B cell (primary cell): ENCODE results near the gene ITGB8. TPM values are rescaled to one million over a fixed set of nuclear protein-coding genes. Genes with fewer than 3 reads are reported as not detected.

Experiments used
- ATAC-seq: fragments of 200-7000 bp; cut with Tn5 transposase; one replicate; pipeline ENCODE4 v1.10.0; 2021; ENCODE audit warnings: low read depth, mild to moderate bottlenecking, moderate number of reproducible peaks, moderate library complexity
- CTCF ChIA-PET: fragments of 350-600 bp; sonication (Branson Sonifier 250); formaldehyde crosslinking; loops from one replicate; lab custom pipeline; 2021; ENCODE audit warnings: antibody characterized with exemption, inconsistent platforms; lab: Charles Lee
- POLR2A ChIA-PET: fragments of 350-600 bp; sonication (Branson Sonifier 250); formaldehyde crosslinking; loops from one replicate; lab custom pipeline; 2021; ENCODE audit warnings: antibody characterized with exemption; lab: Charles Lee
- DNase-seq: peaks from one replicate; pipeline ENCODE4 v3.0.0; 2013
- H2AFZ ChIP-seq: 2 replicates; pipeline ENCODE4 v1.6.1; 2012; ENCODE audit warnings: mild to moderate bottlenecking, low read depth, low read length; ENCODE audit not compliant: insufficient read depth, poor library complexity, severe bottlenecking
- H3K27ac ChIP-seq, 2 donors: 1 replicate in 1 of 2; 2 replicates in 1 of 2; pipeline ENCODE4 v1.5.1; 2012 to 2013; ENCODE audit warnings: low read length in 2 of 2, mild to moderate bottlenecking in 2 of 2, moderate library complexity in 1 of 2
- H3K27me3 ChIP-seq, 4 experiments: fragments of 200-600 bp in 1 of 4; sonication (generic) in 1 of 4; replicated peaks in 1 of 4; 1 replicate in 2 of 4; 2 replicates in 2 of 4; pipeline versions ENCODE4 v1.6.1 to v1.7.0; 2013 to 2016; ENCODE audit warnings: low read length in 3 of 4, mild to moderate bottlenecking in 2 of 4, mixed read lengths in 1 of 4, moderate library complexity in 1 of 4; ENCODE audit not compliant: insufficient read depth in 4 of 4, control insufficient read depth in 3 of 4; ENCODE audit errors: control extremely low read depth in 1 of 4
- H3K36me3 ChIP-seq, 2 experiments: replicated peaks in 1 of 2; 1 replicate in 1 of 2; 2 replicates in 1 of 2; pipeline versions ENCODE4 v1.6.1 to v1.7.1; 2013; ENCODE audit warnings: low read length in 1 of 2; ENCODE audit not compliant: insufficient read depth in 2 of 2, control insufficient read depth in 1 of 2; ENCODE audit errors: control extremely low read depth in 1 of 2, extremely low read depth in 1 of 2
- H3K4me1 ChIP-seq, 2 donors: fragments of 200-600 bp in 1 of 2; sonication (generic) in 1 of 2; 1 replicate in 1 of 2; 2 replicates in 1 of 2; pipeline versions ENCODE4 v1.5.1 to v1.6.1; 2013 to 2017; ENCODE audit warnings: low read length in 2 of 2; ENCODE audit not compliant: control insufficient read depth in 2 of 2, insufficient read depth in 2 of 2
- H3K4me2 ChIP-seq: replicated peaks from 2 replicates; pipeline ENCODE3; 2012; ENCODE audit warnings: mild to moderate bottlenecking, low read depth, low read length; ENCODE audit not compliant: poor library complexity, severe bottlenecking
- H3K4me3 ChIP-seq, 5 experiments: fragments of 200-600 bp in 1 of 5; sonication (generic) in 1 of 5; 1 replicate in 3 of 5; 2 replicates in 2 of 5; pipeline versions ENCODE4 v1.5.1 to v1.7.0; 2011 to 2016; ENCODE audit warnings: low read length in 4 of 5, mild to moderate bottlenecking in 4 of 5, low read depth in 2 of 5, control low read depth in 1 of 5, moderate library complexity in 1 of 5; ENCODE audit not compliant: insufficient read depth in 1 of 5; ENCODE audit errors: control extremely low read depth in 1 of 5, extremely low read depth in 1 of 5
- H3K79me2 ChIP-seq: fragments of 200-600 bp; sonication (generic); one replicate; pipeline ENCODE4 v1.6.0; 2016; ENCODE audit warnings: low read length; ENCODE audit not compliant: control insufficient read depth, insufficient read depth
- H3K9ac ChIP-seq: fragments of 200-600 bp; sonication (generic); 2 replicates; pipeline ENCODE4 v1.6.1; 2017; ENCODE audit warnings: mild to moderate bottlenecking, low read length, moderate library complexity
- H3K9me3 ChIP-seq, 3 donors: one replicate each; pipeline versions ENCODE4 v1.6.1 to v1.7.1; 2013; ENCODE audit warnings: low read length in 2 of 3; ENCODE audit not compliant: control insufficient read depth in 2 of 3, insufficient read depth in 1 of 3; ENCODE audit errors: control extremely low read depth in 1 of 3
- H4K20me1 ChIP-seq: 2 replicates; pipeline ENCODE4 v1.6.0; 2012; ENCODE audit warnings: mild to moderate bottlenecking, low read length; ENCODE audit not compliant: insufficient read depth, control insufficient read depth, poor library complexity, severe bottlenecking
- H3K27ac Mint-ChIP-seq: one replicate; pipeline ENCODE4 v1.8.0; 2021; ENCODE audit warnings: mixed read lengths
- H3K27me3 Mint-ChIP-seq: one replicate; pipeline ENCODE4 v1.8.0; 2021; ENCODE audit warnings: mixed read lengths
- H3K4me1 Mint-ChIP-seq: one replicate; pipeline ENCODE4 v1.8.0; 2021; ENCODE audit warnings: mixed read lengths
- H3K4me3 Mint-ChIP-seq: one replicate; pipeline ENCODE4 v1.8.0; 2021; ENCODE audit warnings: mixed read lengths
- H3K9me3 Mint-ChIP-seq: one replicate; pipeline ENCODE4 v1.8.0; 2022; ENCODE audit warnings: mixed read lengths; ENCODE audit not compliant: insufficient read depth
- CTCF ChIP-seq: fragments of 200-600 bp; IDR thresholded peaks from one replicate; pipeline ENCODE4 v1.8.0; 2022; ENCODE audit warnings: antibody characterized with exemption, mild to moderate bottlenecking
- EZH2 ChIP-seq: IDR thresholded peaks from 2 replicates; pipeline ENCODE4 v1.6.1; 2012; ENCODE audit warnings: borderline replicate concordance, low read depth, mild to moderate bottlenecking, moderate library complexity, low read length; ENCODE audit not compliant: insufficient read depth, poor library complexity, severe bottlenecking
- WGBS: methylation state at CpG from one replicate; pipeline ENCODE4 v1.1.5; 2013; ENCODE audit warnings: missing lambda C conversion rate; ENCODE audit not compliant: insufficient coverage; 5-methylcytosine and 5-hydroxymethylcytosine counted together
- intact Hi-C: fragments of 100-400 bp; cut with micrococcal nuclease; formaldehyde crosslinking; loops from one replicate; pipeline ENCODE4 v1.10.0; 2022
- polyA plus RNA-seq: library from polyadenylated mRNA; depleted of rRNA; stranded (reverse); fragments of >200 nt; gene quantifications from 2 replicates; pipeline ENCODE4 v1.2.3, GENCODE V29; 2012
- total RNA-seq, 2 donors: library from RNA; stranded (reverse); fragments of 120-200 nt in 1 of 2; gene quantifications; 1 replicate in 1 of 2; 2 replicates in 1 of 2; pipeline versions ENCODE4 v1.2.3 to v1.2.4, GENCODE V29; 2013 to 2022

ITGB8 gene
- total and polyA plus RNA-seq, 2 donors (not counting 1 experiment from before 2014, with no cell fraction given): 0.01 to 0.30 TPM

GRCh38 chr7:20328027-20328426 is 2.7 kb upstream of the ITGB8 start:
- H4K20me1 ChIP-seq: no peaks in the 10 kb centered on the region
- POLR2A ChIA-PET: no interaction called here
- WGBS: no CpG with 5 or more reads among the region's 2 CpGs
- H3K36me3 ChIP-seq: no peaks in the 10 kb centered on the region
- TF ChIP-seq EZH2 (no peak), CTCF (no peak)
- H3K4me1 Mint-ChIP-seq: peaks cover 19% of the 10 kb centered on the region
- intact Hi-C loops: no loop called here
- CTCF ChIA-PET: interaction anchor here (0.9 to 1.2 kb wide), 5 partner anchors 12 to 614 kb away, joined by 3 to 4 read pairs (median 3); no protein-coding TSS in a partner anchor
- no peak overlapping the region for H2AFZ ChIP-seq
- H3K9me3 ChIP-seq: no peaks in the 10 kb centered on the region
- no peak overlapping the region for H3K9ac ChIP-seq
- H3K27me3 ChIP-seq: peaks cover 0 to 9% (median 6%) of the 10 kb centered on the region in 4 experiments
- ATAC-seq (no peak), DNase-seq (no peak)
- H3K27ac ChIP-seq: no peak overlapping the region
- H3K79me2 ChIP-seq: no peaks in the 10 kb centered on the region
- no peak overlapping the region for H3K4me3 ChIP-seq
- no peak overlapping the region for H3K4me3 Mint-ChIP-seq
- H3K27ac Mint-ChIP-seq: no peak overlapping the region
- no peak overlapping the region for H3K4me2 ChIP-seq
- no peaks in the 10 kb centered on the region for H3K9me3 Mint-ChIP-seq
- peaks cover 14 to 21% of the 10 kb centered on the region in 2 donors for H3K4me1 ChIP-seq
- peaks cover 10% of the 10 kb centered on the region for H3K27me3 Mint-ChIP-seq

GRCh38 chr7:20328692-20329091 is 2.0 kb upstream of the ITGB8 start:
- Mint-ChIP-seq H3K27me3 (peaks cover 13% of the 10 kb centered on the region), H3K4me3 (peak overlapping the region; percentile 99), H3K4me1 (peaks cover 19% of the 10 kb centered on the region), H3K9me3 (no peaks in the 10 kb centered on the region), H3K27ac (no peak overlapping the region)
- Histone ChIP-seq H3K9me3 (no peaks in the 10 kb centered on the region), H3K27ac (no peak overlapping the region), H3K79me2 (no peaks in the 10 kb centered on the region), H3K4me3 (no peak overlapping the region), H2AFZ (no peak overlapping the region), H3K27me3 (peaks cover 0 to 11% (median 11%) of the 10 kb centered on the region in 4 experiments), H3K4me1 (peaks cover 14 to 21% of the 10 kb centered on the region in 2 donors), H3K9ac (no peak overlapping the region), H4K20me1 (no peaks in the 10 kb centered on the region), H3K36me3 (no peaks in the 10 kb centered on the region), H3K4me2 (no peak overlapping the region)
- ATAC-seq: no peak
- no CpG with 5 or more reads among the region's 1 CpG for WGBS
- POLR2A ChIA-PET: no interaction called here
- CTCF ChIA-PET: interaction anchor here (0.7 kb wide), 1 partner anchor 135 kb away, joined by 5 read pairs; no protein-coding TSS in a partner anchor
- intact Hi-C loops: no loop called here
- no peak for DNase-seq
- TF ChIP-seq CTCF (no peak), EZH2 (no peak)
